Renal pelvis (tissue), 4 donors: ENCODE data around the gene SPOP. TPM values are rescaled to one million over a fixed set of nuclear protein-coding genes. Genes with fewer than 3 reads are reported as not detected.

Experiments used
- DNase-seq: peaks from one replicate; pipeline ENCODE4 v3.0.0-alpha.2; 2013
- polyA plus RNA-seq, 3 donors: library from polyadenylated mRNA; unstranded; fragments of 120-200 nt; gene quantifications; one replicate each; pipeline ENCODE4 v1.2.1, GENCODE V29; 2013; ENCODE audit not compliant: insufficient read length in 3 of 3

The SPOP gene
- polyA plus RNA-seq, 3 donors = 60.0 to 68.6 (median 66.1) TPM

DNA sequence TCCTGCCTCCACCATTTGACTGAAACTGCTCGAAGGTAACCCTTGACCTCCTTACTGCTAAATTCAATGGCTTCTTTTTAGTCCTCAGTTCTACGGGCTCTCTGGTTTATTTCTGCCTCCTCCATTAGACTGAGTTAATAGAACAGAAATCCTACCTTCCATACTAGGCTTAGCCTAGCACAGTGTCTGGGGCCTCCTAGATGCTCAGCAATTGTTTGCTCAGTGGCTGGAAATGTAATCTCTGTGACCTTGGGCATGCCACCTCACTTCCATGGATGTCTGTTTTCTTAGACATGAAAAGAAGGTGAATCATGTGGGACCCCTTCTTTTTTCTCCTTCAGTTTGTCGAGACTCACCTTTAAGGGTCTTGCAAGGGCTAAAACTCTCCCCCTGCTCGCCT lies 82.6 kb downstream of the SPOP start:
- no peak for DNase-seq

GRCh38 chr17:49592263-49592662 lies 85.6 kb downstream of the SPOP start:
- no peak for DNase-seq

GRCh38 chr17:49590874-49591273 lies 87.0 kb downstream of the SPOP start:
- no peak for DNase-seq

- DNase-seq = no peak
These were observed 88.3 kb downstream of the SPOP start for GRCh38 chr17:49589577-49589927.

DNA sequence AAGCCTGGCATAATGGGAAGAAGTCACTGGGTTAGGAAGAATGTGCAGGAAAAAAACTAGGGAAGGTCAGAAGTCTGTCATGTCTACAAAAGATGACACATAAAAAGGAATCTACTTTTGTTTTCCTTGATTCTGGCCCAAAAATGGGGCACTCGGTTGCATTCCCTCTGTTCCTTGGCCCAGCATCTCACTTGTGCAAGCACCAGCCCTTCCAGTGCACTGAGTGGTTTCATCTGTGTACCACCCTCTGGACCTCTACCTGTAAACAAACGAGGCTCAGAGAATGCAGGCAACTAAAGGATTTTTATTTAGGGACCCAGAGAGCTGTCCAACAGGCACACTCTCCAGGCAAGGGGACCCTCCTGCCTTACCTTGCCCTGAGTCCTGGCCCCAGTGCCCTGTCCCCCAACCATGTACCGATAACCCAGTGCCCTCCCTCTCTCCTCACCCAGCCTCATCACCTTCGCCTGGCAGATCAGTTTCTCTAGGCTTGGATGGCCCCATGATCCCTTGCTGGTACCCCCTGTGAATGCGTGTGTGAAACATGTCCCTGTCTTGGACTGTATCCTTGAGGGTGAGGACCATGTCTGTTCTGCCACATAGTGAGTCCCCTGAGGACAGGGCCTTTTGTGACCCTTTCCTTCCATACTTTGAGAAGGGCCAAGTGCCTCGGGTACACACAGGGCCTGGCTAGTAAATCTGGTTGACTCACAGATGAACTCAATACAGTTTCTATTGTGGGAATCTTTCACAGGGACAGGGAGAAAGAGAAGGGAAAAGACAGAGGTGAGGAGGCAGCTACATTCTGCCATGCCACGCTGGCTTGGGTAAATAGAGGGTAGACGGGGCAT lies 88.9 kb downstream of the SPOP start:
- DNase-seq = no peak

- DNase-seq = no peak
These were observed 89.6 kb downstream of the SPOP start for GRCh38 chr17:49588312-49588711.

GRCh38 chr17:49587366-49588073 lies 90.4 kb downstream of the SPOP start:
- DNase-seq = no peak

DNA sequence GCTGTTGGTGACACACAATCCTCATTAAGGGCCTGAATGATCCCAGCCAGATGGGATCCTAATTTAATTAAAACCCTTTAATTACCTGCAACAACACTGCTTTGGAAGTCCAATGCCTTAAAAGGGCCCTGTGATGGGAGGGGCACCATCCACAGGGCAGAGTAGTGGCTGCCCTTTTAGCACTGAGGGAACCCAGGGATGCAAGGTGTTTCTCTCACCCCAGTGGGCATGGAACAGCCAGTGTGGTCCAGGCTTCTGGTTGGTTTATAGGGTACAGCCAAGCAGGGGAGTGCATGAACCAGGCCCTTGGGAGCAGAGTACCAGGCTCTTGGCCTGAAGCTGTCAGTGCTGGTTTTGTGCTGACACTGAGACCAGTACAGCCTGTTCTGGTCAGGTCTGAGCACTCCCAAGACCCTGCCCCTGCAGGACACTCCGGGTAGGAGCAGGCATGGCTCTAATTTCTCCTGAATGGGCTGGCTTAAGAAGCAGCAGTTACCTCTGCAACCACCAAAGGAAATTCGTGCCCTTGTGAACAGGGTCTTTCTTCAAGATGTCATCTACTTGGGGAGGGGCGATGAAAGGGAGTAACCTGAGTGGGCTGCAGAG lies 92.4 kb downstream of the SPOP start:
- no peak for DNase-seq

- no peak for DNase-seq
These were observed 94.0 kb downstream of the SPOP start for GRCh38 chr17:49583889-49584288.

DNA sequence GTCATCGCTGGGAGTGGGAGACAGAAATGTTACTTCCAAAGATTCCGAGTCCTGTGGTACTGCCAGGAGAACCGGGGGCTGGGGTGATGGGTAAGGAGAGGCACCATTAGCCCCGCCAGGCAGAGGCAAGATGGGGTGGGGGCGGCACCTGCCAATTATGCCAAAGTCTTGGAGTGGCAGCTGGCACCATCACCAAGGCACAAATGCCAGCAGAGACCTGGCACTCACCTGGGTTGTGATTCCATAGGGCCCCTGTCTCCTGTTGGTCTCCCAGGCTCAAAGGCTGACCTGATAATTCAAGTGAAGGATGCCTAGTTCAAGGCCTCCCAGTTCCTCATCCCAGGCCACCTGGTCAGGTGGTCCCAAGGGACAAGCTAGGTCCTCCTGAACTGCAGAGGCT lies 94.7 kb downstream of the SPOP start:
- DNase-seq = no peak

DNA sequence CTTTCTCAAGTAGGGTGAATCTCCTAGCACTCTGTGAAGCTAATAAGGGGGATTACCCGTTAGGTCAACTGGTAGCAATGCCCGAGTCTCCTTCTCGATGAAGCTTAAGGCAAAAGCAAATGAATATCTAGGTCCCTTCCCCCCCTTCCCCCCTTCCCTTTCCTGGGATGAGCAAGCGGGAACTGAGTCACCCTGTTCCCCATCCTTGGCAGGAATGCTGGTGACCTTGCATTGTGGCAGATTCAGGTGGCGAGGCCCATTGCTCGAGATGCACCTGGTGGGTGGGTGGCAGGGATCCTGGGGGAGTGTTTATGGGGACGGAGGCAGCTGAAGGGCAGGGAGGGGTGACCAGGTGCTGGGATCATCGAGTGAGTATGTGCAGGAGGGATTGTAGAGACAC lies 95.1 kb downstream of the SPOP start:
- no peak for DNase-seq

- DNase-seq = no peak
These were observed 95.7 kb downstream of the SPOP start for GRCh38 chr17:49582055-49582722.

DNA sequence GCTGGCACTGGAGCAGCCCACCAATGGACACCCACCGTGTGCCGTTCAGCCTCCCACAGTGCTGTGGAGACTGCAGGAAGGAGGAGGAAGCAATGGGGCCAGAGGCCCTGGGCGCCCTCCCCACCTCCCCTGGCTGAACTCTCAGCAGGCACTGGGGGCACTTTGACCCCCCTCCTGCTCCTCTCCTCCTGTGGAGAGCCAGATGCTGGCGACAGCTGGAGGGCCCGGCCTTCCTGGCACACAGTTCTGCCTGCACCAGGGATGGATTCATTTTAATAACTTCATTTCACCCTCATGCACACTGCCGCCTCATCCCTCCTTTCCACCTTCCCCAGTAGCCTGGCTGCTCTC lies 96.3 kb downstream of the SPOP start:
- DNase-seq = no peak

DNA sequence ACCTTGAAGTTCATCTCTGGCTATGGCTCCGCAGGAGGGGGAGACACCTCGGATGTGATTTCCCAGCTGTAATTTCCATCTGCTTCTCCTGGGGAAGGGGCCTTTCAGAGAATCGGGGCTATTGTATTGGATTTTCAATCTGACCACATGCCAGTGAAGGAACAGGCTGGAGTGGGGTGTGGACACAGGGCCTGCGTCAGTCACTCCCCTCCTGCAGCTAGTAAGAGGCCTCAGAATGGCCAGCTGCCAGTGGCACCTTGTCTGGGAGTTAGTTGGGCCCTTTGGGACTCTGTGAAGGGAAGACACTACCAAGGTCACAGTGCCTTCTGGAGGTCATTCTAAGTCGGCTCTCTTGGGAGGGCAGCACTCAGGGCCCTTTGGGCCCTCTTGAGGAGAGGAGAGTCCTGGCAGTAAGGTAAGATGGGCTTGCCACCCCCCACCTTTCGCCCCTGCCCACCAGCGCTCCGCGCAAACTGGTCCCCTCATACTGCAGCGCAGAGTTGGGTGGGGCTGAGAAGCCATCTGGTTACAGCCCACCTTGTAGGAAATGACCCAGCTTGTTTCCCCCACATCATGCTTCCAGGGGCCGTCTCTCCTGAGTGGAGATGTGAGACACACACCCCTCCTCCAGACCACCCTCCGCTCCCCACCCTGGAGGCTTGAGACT lies 96.8 kb downstream of the SPOP start:
- no peak for DNase-seq

GRCh38 chr17:49580055-49580721 lies 97.7 kb downstream of the SPOP start:
- DNase-seq = no peak

DNA sequence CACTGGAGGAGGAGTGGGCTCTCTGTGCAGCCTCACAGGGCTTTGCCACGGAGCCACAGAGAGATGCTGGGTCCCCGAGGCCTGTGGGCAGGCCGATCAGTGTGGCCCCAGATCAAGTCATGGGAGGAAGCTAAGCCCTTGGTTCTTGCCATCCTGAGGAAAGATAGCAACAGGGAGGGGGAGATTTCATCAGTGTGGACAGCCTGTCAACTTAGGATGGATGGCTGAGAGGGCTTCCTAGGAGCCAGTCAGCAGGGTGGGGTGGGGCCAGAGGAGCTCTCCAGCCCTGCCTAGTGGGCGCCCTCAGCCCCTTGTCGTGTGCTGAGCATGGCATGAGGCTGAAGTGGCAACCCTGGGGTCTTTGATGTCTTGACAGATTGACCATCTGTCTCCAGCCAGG lies 98.4 kb downstream of the SPOP start:
- no peak for DNase-seq

DNA sequence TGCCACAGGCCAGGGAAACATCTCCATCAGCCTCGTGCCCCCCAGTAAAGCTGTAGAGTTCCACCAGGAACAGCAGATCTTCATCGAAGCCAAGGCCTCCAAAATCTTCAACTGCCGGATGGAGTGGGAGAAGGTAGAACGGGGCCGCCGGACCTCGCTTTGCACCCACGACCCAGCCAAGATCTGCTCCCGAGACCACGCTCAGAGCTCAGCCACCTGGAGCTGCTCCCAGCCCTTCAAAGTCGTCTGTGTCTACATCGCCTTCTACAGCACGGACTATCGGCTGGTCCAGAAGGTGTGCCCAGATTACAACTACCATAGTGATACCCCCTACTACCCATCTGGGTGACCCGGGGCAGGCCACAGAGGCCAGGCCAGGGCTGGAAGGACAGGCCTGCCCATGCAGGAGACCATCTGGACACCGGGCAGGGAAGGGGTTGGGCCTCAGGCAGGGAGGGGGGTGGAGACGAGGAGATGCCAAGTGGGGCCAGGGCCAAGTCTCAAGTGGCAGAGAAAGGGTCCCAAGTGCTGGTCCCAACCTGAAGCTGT lies 98.9 kb downstream of the SPOP start:
- DNase-seq = no peak

DNA sequence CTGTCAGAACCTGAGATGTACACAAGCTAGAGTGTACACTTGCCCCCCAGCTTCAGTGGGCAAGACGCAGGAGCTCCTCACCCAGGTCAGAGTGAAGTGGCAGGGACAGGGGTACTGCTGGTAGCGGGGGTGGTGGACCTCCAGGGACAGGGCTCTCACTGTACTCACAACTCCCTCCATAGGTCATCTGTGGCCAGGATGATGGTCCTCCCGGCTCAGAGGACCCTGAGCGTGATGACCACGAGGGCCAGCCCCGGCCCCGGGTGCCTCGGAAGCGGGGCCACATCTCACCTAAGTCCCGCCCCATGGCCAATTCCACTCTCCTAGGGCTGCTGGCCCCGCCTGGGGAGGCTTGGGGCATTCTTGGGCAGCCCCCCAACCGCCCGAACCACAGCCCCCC lies 99.5 kb downstream of the SPOP start:
- no peak for DNase-seq

DNA sequence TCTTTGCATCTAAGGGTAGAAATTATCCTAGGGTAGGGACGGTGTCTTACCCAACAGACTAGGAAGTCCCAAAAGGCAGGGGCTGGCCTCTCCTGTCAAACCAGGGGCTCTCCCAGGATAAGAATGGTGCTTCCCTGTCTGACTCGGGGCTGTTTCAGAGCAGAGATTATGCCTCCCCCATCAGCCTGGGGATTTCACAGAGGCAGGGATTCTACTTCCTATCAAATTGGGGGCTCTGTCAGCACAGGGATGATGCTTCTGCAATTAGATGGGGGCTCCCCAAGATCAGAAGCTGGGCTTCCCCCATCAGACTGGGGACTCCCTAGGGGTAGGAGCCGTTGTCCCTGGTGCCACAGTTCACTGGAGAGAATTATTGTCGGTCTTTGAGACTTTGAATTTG lies 99.9 kb downstream of the SPOP start:
- DNase-seq = no peak

- DNase-seq = no peak
These were observed 100.3 kb downstream of the SPOP start for GRCh38 chr17:49577650-49577934.

- DNase-seq = no peak
These were observed 100.8 kb downstream of the SPOP start for GRCh38 chr17:49576917-49577649.
